HFF-Myc (cell line): Measurements from ENCODE around the gene COL4A1.

ENCODE experiments used
- DNase-seq: peaks from one replicate; pipeline ENCODE4 v3.0.0-alpha.2; 2011; ENCODE audit warnings: low read depth; ENCODE audit errors: extremely low read depth
- H3K4me3 ChIP-seq: replicated peaks from 2 replicates; pipeline ENCODE4 v1.5.1; 2011; ENCODE audit warnings: low read depth, mild to moderate bottlenecking, control low read depth, low read length
- TF ChIP-seq, protein P1 (sequence below): IDR thresholded peaks from 2 replicates; pipeline ENCODE4 v1.5.1; 2012; ENCODE audit warnings: mild to moderate bottlenecking, low read depth, low read length, control low read depth; ENCODE audit errors: missing control alignments

The COL4A1 gene

DNA sequence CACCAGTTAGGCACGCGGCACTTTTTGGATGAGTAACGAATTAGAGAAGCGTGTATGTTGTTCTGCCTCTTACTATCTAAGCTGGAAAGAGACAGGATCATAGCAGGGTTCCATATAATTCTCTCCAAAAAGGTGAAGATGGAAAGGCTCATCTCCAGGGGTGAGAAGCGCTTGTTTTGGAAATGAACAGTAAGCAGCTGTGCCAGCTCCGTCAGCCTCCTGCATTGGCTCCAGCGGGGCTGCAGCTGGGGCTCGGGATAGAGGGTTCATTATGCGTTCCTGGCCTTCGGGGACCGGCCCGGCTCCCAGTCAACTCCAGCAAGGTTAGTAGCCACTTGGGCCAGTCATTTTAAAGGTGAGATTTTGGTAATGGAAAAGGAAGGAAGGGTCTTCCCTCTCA lies 155.5 kb downstream of the COL4A1 start:
- no peak for DNase-seq
- no peak overlapping the region for H3K4me3 ChIP-seq
- TF ChIP-seq, protein P1, sequence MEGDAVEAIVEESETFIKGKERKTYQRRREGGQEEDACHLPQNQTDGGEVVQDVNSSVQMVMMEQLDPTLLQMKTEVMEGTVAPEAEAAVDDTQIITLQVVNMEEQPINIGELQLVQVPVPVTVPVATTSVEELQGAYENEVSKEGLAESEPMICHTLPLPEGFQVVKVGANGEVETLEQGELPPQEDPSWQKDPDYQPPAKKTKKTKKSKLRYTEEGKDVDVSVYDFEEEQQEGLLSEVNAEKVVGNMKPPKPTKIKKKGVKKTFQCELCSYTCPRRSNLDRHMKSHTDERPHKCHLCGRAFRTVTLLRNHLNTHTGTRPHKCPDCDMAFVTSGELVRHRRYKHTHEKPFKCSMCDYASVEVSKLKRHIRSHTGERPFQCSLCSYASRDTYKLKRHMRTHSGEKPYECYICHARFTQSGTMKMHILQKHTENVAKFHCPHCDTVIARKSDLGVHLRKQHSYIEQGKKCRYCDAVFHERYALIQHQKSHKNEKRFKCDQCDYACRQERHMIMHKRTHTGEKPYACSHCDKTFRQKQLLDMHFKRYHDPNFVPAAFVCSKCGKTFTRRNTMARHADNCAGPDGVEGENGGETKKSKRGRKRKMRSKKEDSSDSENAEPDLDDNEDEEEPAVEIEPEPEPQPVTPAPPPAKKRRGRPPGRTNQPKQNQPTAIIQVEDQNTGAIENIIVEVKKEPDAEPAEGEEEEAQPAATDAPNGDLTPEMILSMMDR, result no peak

GRCh38 chr13:110150384-110151101 lies 156.4 kb downstream of the COL4A1 start:
- no peak for DNase-seq
- H3K4me3 ChIP-seq, result no peak overlapping the region
- TF ChIP-seq, protein P1, result no peak

DNA sequence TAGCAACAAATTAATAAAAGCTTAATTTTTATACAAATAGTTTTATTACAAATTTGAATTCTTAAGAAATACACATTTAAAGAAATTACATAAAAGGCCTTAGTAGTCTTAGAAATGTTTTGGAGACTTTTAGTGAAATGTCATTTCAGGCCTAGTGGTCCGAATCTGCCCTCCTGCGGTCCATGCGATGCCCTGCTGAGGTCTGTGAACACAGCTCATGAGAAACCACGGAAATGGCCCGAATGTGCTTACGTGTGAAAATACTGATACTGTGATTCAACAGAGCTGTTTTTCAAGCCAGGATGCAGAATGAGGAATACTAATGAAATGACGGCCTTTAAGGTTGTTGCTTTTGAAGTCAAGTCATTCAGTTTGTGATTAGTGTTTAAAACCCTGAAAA lies 157.9 kb downstream of the COL4A1 start:
- TF ChIP-seq, protein P1, result no peak
- H3K4me3 ChIP-seq, result no peak overlapping the region
- no peak for DNase-seq

DNA sequence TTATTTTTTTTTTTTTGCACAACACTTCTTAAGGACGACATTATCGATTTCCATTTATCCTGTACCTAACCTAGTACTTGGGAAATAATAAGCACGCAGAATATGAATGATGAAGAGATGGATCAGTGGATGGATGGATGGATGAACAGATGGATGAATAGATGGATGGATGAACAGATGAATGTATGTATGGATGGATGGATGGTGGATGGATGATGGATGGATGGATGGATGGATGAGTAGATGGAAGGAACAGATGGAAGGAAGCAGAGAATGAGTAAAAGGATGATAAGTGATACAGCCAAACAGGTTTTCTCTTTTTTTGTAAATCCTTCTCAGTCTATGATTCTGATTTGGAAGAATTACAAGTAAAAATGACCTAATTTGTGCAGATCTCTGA lies 166.9 kb downstream of the COL4A1 start:
- TF ChIP-seq, protein P1, result no peak
- no peak for DNase-seq
- H3K4me3 ChIP-seq, result no peak overlapping the region

- DNase-seq, result no peak
- TF ChIP-seq, protein P1, result no peak
Observed at GRCh38 chr13:110138700-110139036, 168.3 kb downstream of the COL4A1 start.

DNA sequence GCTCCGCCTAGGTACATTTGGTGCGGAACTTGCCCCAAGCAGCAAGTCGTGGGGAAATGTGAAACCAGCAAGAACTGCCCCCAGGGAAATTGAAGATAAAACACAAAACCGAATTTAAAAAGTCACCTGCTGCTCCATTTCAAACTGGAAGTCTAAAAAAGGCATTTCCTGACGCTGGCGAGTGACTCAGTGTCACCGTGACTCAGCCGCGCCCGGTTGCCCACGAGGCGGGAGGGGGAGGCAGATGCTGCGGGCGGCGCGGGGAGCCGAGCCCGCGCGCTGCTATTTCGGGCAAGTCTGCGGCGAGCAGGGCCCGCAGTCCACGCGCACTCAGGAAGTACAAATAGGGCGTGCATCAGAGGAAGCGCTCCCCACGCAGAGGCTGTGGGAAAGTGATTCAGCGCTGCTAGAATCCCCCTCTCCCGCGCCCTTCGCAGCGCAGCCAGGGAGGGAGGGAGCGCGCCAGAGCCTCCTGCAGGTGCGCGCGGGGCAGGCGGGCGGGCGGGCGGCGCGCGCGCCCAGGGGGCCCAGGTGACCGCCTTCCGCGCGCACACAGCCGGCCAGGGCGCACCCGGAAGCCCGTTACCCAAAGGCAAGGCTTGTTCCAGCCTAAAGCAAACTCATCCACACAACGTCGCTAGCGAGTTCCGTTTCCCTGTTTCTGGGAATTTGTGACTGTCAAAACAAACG lies 168.8 kb downstream of the COL4A1 start:
- no peak for DNase-seq
- H3K4me3 ChIP-seq, result peak overlapping the region; percentile 55
- TF ChIP-seq, protein P1, result peak; percentile 2

More at GRCh38 chr13:110138700-110139036, 168.3 kb downstream of the COL4A1 start:
- H3K4me3 ChIP-seq, result peak overlapping the region; percentile 55
